ENCODE results near the gene COL4A2.

GRCh38 chr13:110301083-110301482, 6.0 kb upstream of the COL4A2 start:
- no peak for TF ChIP-seq EZH2 (IDR thresholded peaks at IDR 0.05; ENCODE audit: insufficient read depth, low read length)
- TF ChIP-seq CTCF (IDR thresholded peaks at IDR 0.05; ENCODE audit: insufficient read depth, low read depth, low read length): no peak

Data from astrocyte (in vitro differentiated cells and primary cell).